ENCODE measurements around the gene RUNX2.
A peak's percentile ranks its signal among the peaks of the same experiment; 100 is the strongest.

RUNX2 gene

DNA sequence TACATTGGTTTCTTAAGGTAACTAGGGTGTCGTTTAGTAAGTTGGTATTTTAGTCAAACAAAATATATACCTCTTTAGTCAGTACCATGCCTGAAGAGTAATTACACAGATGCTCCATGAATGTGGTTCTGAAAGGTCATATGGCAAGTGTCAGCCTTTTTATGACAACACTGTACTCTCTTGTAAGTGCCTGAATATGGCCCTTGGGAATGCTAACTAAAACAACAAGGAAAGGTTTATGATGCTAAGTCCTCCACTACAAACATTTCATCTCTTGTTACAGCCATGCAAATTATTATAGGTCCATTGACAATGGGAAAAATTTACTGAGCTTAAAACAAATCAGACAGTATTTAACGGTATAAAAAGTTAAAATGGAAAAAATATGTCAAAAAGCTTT, 88.6 kb downstream of the RUNX2 start:
- no peak for DNase-seq

GRCh38 chr6:45417436-45417835, 89.3 kb downstream of the RUNX2 start:
- DNase-seq: peak; percentile 29

- peak; percentile 81 for DNase-seq
Measured at GRCh38 chr6:45419571-45420082, 91.5 kb downstream of the RUNX2 start.

GRCh38 chr6:45420083-45420908, 92.2 kb downstream of the RUNX2 start:
- no peak for DNase-seq

- DNase-seq: no peak
Measured at GRCh38 chr6:45420909-45421708, 93.0 kb downstream of the RUNX2 start.

DNA sequence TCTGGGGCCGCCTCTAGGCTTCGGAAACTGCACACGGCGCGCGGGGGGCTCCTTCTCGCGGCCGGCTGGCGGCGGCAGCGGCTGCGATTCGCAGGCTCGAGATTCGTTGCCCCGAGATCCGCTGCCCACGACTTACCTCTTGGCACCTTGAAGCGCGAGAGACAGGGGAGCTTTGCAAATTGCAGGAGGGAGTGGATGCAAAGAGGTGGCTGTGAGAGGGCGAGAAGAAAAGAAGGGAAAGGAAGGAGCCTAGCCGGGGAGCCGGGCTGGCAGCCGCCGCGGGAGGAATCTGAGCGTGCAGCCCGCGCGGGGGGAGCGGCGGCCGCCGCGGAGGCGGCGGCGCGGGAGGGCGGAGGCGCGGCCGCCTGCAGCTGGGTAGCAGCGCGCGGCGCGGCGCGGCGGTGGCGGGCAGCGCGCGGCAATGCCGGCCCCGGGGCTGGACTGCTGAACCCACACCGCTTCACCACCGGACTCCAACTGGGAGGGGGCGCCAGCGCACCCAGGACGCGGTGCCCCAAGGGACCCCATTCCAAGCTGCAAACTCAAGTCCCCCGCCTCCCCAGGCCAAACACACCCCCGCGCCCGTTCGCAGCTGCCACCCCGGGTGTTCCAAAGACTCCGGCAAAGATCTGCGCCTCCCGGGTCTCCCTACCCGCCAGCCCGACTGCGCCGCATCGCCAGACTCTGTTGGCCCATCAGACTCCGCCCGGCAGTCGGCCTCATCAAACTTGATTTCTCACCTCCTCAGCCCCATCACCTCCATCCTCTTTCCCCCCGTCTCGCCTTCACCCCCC, 93.8 kb downstream of the RUNX2 start:
- DNase-seq: peak; percentile 53

DNA sequence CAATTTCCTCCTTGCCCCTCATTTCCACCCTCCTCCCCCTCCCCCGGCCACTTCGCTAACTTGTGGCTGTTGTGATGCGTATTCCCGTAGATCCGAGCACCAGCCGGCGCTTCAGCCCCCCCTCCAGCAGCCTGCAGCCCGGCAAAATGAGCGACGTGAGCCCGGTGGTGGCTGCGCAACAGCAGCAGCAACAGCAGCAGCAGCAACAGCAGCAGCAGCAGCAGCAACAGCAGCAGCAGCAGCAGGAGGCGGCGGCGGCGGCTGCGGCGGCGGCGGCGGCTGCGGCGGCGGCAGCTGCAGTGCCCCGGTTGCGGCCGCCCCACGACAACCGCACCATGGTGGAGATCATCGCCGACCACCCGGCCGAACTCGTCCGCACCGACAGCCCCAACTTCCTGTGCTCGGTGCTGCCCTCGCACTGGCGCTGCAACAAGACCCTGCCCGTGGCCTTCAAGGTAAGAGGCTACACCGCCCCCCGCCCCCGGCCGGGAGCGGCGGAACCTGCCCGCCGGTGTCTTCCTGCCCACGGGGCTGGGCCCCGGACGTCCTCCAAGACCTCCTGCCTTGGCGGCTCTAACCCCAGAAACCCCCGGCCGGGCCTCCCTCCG, 94.5 kb downstream of the RUNX2 start:
- DNase-seq: no peak

GRCh38 chr6:45423111-45423823, 95.1 kb downstream of the RUNX2 start:
- peak; percentile 31 for DNase-seq

GRCh38 chr6:45423824-45424450, 95.8 kb downstream of the RUNX2 start:
- peak; percentile 15 for DNase-seq

GRCh38 chr6:45424451-45424861, 96.3 kb downstream of the RUNX2 start:
- peak; percentile 60 for DNase-seq

DNA sequence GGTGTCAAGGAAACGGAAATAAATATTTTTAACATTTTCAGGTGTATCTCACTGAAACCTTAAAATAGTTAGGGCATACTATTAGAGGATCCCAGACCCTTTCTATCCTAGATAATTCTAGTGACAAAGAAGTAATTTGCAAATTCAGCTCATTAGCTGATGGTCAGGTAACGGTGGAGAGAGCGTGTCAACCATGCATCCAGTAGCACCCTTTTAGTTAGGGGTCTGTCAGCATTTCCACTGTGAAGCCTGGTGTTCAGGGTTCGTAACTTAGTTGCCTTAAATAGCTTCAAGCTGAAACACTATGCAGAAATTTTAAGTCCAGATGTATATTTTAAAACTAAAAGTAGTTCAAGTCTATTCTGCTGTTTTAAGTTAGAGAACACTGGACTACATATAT, 98.1 kb downstream of the RUNX2 start:
- no peak for DNase-seq

DNA sequence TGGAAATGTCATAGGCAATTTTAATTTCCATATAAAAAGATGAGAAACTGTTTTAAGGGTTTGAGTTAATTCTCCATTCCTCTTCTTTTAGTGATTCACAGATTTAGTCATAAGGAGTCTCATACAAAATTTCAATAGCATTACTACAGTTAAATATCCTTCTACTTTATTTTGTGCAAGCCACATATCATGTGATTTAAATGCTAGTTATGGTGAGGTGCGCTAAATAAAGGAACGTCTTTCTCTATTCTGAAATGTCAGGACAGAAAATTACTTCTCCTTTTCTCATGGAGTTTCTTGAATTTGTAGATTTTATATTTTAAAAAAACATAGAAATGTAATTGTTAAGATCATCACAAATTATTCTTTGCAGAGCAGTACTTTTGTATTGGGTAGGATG, 99.6 kb downstream of the RUNX2 start:
- DNase-seq: peak; percentile 39

- DNase-seq: no peak
Measured at GRCh38 chr6:45428727-45429126, 100.6 kb downstream of the RUNX2 start.

DNA sequence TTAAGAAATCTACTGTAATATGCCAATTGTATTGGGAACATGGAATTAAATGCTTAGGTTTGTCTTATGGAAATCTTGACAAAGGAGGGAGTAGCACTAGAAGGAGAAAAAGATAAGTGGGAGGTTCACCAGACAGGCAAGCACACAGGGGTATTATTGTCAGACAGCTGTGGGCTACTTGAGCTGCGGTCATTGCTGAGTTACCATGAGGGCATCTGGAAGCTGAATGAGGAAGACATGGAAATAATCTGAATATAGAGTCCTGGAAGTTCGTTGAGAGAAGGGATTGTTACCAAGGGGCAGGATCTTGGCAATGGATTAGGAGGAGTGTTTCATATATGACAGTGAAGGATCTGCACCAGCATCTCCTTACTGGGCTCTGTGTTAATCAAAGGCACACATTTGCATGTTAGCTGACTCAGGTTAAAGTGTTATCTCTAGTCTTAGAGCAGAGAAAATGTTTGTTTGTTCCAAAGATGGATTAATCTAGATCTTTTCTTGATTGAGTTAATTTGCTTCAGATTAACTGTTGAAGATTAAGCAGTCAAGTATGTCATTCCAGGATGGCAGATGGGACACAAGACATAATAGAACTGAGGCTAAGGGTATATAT, 102.6 kb downstream of the RUNX2 start:
- DNase-seq: no peak

- DNase-seq: no peak
Measured at GRCh38 chr6:45431317-45432065, 103.4 kb downstream of the RUNX2 start.

- DNase-seq: no peak
Measured at GRCh38 chr6:45432977-45433376, 104.8 kb downstream of the RUNX2 start.

DNA sequence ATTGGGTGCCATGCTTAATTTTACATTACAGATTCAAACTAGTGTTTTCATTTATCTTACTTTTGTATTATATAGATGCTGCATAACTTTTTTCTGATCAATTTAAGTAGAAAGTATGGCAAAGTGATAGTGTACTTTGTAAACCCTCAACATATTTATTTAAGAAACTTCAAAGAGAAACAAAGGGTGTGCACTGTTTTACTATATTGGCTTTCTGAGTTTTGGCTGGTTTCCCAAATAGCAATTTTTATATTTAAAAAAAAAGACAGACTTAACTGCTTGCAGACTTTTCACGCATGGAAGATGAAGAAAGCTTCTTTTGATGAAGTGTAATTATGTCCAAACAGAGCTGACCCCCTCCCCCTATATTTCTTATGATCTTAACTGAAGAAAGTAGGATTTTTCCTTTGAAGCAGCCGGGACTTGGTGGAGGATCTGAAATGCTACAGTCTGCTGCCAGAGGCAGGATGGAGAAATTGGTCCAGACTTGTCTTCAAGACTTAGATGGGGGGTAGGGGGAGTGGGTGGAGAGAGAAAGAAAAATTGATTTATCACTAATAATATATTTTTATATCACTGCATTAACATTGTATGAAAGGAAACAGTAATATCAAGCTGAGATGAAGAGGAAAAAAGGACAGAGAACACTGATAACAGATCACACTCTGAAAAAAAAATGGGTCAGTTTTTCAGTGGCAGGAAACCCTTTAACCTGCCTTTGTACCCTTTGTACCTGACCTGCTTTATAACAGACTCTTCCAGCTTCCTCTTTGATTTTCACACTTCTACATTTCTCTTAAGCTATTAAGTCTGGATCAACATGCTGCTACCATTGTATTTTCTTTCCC, 105.6 kb downstream of the RUNX2 start:
- no peak for DNase-seq

- DNase-seq: peak; percentile 23
Measured at GRCh38 chr6:45434381-45434700, 106.2 kb downstream of the RUNX2 start.

Data from GF-D8 (cell line).